ENCODE results near the gene DDX6. TPM values are rescaled to one million over a fixed set of nuclear protein-coding genes. Genes with fewer than 3 reads are reported as not detected.
"Not testable (repeated sequence)": the region's sequence is repeated elsewhere in the genome, so short reads cannot be mapped to it uniquely, and the experiment has no call there.

The DDX6 gene
- total RNA-seq, 3 donors from 2014 or later, result 86.9 to 158 (median 97.6) TPM

DNA sequence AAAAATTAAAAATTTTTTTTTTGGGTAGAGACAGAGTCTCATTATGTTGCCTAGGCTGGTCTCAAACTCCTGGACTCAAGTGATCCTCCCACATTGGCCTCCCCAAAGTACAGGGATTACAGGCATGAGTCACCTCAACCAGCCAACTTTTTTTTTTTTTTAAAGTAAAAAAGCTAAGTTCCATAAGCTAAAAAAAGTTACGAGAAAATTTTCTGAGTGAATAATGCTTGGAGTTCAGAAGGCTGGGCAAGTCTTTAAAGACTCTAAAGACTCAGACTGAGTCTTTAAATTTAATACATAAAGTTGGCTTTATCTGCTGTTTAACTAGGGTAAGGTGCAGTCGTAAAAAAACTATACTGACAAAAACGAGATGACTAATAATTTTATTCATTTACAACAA lies 5.6 kb downstream of the DDX6 start:
- intact Hi-C loops (cut with DNase I, micrococcal nuclease), result no loop called here
- Histone ChIP-seq H3K4me1 (ENCODE audit: low read depth) (peaks cover 35% of the 10 kb centered on the region), H3K4me3 (no peak overlapping the region), H3K9me3 (no peaks in the 10 kb centered on the region), H3K36me3 (ENCODE audit: low read depth) (no peaks in the 10 kb centered on the region)
- ATAC-seq (no peak), DNase-seq (no peak)
- TF ChIP-seq, protein P1, sequence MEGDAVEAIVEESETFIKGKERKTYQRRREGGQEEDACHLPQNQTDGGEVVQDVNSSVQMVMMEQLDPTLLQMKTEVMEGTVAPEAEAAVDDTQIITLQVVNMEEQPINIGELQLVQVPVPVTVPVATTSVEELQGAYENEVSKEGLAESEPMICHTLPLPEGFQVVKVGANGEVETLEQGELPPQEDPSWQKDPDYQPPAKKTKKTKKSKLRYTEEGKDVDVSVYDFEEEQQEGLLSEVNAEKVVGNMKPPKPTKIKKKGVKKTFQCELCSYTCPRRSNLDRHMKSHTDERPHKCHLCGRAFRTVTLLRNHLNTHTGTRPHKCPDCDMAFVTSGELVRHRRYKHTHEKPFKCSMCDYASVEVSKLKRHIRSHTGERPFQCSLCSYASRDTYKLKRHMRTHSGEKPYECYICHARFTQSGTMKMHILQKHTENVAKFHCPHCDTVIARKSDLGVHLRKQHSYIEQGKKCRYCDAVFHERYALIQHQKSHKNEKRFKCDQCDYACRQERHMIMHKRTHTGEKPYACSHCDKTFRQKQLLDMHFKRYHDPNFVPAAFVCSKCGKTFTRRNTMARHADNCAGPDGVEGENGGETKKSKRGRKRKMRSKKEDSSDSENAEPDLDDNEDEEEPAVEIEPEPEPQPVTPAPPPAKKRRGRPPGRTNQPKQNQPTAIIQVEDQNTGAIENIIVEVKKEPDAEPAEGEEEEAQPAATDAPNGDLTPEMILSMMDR (IDR thresholded peaks at IDR 0.05), result no peak

DNA sequence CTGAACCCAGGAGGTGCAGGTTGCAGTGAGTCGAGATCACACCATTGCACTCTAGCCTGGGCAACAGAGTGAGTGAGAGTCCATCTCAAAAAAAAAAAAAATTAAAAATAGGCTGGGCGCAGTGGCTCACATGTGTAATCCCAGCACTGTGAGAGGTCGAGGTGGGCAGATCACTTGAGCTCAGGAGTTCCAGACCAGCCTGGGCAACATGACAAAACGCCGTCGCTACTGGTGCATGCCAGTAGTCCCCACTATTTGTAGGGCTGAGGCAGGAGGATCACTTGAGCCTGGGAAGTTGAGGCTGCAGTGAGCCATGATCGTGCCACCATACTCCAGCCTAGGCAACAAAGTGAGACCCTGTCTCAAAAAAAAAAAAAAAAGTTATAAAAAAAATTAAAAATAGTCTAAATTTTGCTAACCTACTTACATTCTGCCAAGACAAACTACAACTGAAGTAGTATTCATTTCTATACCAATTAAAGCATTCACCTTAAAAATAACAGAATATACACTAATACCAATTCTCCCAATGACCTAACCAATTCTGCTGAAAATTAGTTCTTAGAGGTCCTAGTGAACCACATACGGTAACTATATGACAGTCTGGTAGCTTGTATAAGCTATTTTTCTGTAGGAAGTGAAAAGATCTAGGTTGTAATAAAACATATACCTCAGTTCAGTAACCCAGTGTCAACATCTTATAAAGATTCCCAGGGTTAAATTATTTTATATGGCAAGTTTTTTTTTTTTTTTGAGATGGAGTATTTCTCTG lies 7.1 kb downstream of the DDX6 start:
- Histone ChIP-seq H3K36me3 (ENCODE audit: low read depth) (no peaks in the 10 kb centered on the region), H3K4me3 (no peak overlapping the region), H3K4me1 (ENCODE audit: low read depth) (peaks cover 35% of the 10 kb centered on the region), H3K9me3 (no peaks in the 10 kb centered on the region)
- TF ChIP-seq, protein P1 (IDR thresholded peaks at IDR 0.05), result no peak
- intact Hi-C loops (cut with DNase I, micrococcal nuclease), result no loop called here
- DNase-seq, result no peak
- ATAC-seq, result no peak

DNA sequence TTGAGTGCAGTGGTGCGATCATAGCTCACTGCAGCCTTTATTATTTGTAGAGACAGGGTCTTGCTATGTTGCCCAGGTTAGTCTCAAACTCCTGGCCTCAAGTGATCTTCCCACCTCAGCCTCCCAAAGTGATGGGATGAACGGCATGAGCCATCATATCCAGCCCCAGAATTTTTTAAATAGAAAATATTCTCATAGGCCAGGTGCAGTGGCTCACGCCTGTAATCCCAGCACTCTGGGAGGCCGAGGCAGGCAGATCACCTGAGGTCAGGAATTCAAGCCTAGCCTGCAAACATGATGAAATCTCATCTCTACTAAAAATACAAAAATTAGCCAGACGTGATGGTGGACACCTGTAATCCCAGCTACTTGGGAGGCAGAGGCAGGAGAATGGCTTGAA lies 7.6 kb downstream of the DDX6 start:
- DNase-seq; H3K36me3 ChIP-seq (ENCODE audit: low read depth); H3K4me3 ChIP-seq; H3K9me3 ChIP-seq; intact Hi-C loops (cut with DNase I, micrococcal nuclease); ATAC-seq: not testable (repeated sequence)
- H3K4me1 ChIP-seq (ENCODE audit: low read depth), result peaks cover 32% of the 10 kb centered on the region

DNA sequence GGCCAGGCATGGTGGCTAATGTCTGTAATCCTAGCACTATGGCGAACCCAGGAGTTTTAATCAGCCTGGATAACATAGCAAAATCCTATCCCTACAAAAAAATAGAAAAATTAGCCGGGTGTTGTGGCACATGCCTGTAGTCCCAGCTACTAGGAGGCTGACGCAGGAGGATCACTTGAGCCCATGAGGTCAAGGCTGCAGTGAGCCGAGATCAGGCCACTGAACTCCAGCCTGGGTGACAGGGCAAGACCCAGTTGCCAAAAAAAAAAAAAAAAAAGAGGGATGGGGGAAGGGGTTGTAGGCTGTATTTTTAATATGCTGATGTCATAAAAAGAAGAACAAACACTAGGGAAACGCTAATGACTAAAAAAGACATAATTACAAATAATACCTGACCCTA lies 12.1 kb downstream of the DDX6 start:
- H3K36me3 ChIP-seq (ENCODE audit: low read depth), result no peaks in the 10 kb centered on the region
- TF ChIP-seq, protein P1 (IDR thresholded peaks at IDR 0.05), result no peak
- H3K9me3 ChIP-seq, result no peaks in the 10 kb centered on the region
- no peak for ATAC-seq
- DNase-seq, result no peak
- H3K4me1 ChIP-seq (ENCODE audit: low read depth), result peaks cover 9% of the 10 kb centered on the region
- H3K4me3 ChIP-seq, result no peak overlapping the region
- intact Hi-C loops (cut with DNase I, micrococcal nuclease), result no loop called here

DNA sequence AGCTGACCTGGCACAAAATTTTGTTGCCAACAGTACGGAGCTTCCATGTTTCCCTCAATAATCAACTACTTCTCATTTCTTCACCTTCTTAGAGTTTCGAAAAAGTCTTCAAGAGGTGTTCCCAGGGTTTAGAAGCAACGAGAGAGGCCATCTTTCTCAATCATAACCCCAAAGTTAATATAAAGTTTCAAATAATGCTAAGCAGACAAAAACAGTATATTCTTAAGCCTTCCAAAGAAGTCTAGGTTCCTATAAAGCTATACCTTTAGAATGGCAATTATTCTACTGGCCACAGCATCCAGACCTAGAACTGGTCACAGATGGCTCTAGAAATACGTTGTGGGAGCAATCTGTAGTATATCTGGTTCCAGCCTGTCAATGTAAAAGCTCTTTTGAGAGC lies 16.9 kb downstream of the DDX6 start:
- H3K9me3 ChIP-seq, result no peaks in the 10 kb centered on the region
- DNase-seq (no peak), ATAC-seq (no peak)
- intact Hi-C loops (cut with DNase I, micrococcal nuclease), result no loop called here
- TF ChIP-seq, protein P1 (IDR thresholded peaks at IDR 0.05), result no peak
- no peaks in the 10 kb centered on the region for H3K36me3 ChIP-seq (ENCODE audit: low read depth)
- no peak overlapping the region for H3K4me3 ChIP-seq
- peaks cover 9% of the 10 kb centered on the region for H3K4me1 ChIP-seq (ENCODE audit: low read depth)

DNA sequence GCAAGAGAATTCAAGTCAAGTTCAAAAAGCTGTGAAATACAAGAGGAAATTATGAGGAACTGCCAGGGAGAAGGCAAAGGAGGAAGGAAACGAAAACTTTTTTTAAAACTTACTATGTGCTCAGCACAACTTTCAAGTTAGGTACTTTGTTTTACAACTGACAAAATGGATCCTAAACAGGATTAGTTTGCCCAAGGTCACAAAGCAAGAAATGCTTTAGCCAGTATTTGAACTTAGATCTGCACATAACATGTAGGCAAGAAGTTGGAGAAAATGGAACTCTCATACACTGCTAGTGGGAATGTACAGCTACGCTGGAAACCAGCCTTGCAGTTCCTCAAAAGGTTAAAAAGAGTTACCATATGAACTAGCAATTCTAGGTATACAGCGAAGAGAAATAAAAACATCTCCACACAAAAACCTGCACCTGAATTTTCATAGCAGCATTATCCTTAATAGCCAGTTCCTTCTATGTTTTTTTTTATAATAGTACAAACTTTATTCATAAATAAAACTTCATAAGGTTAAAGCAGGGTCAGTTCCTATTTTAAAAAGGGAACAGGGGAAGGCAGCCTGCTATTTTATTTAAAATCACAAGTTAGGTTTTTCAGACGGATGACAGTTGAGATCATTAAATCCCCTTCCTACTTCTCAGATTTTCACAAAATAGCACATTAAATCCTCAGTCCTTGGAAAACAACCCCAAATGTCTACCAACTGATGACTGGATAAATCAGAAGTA lies 19.2 kb downstream of the DDX6 start:
- ATAC-seq (no peak), DNase-seq (no peak)
- no peaks in the 10 kb centered on the region for H3K9me3 ChIP-seq
- no peaks in the 10 kb centered on the region for H3K36me3 ChIP-seq (ENCODE audit: low read depth)
- intact Hi-C loops (cut with DNase I, micrococcal nuclease), result no loop called here
- H3K4me1 ChIP-seq (ENCODE audit: low read depth), result peaks cover 9% of the 10 kb centered on the region
- H3K4me3 ChIP-seq, result no peak overlapping the region
- TF ChIP-seq, protein P1 (IDR thresholded peaks at IDR 0.05), result no peak

All from mucosa of descending colon (tissue), 3 donors.